HFF-Myc (cell line): Measurements from ENCODE around the gene LMO3.

Source experiments
- DNase-seq: peaks from one replicate; pipeline ENCODE4 v3.0.0-alpha.2; 2011; ENCODE audit warnings: low read depth; ENCODE audit errors: extremely low read depth
- H3K4me3 ChIP-seq: replicated peaks from 2 replicates; pipeline ENCODE4 v1.5.1; 2011; ENCODE audit warnings: low read depth, mild to moderate bottlenecking, control low read depth, low read length
- TF ChIP-seq, protein P1 (sequence below): IDR thresholded peaks from 2 replicates; pipeline ENCODE4 v1.5.1; 2012; ENCODE audit warnings: mild to moderate bottlenecking, low read depth, low read length, control low read depth; ENCODE audit errors: missing control alignments

Gene LMO3

DNA sequence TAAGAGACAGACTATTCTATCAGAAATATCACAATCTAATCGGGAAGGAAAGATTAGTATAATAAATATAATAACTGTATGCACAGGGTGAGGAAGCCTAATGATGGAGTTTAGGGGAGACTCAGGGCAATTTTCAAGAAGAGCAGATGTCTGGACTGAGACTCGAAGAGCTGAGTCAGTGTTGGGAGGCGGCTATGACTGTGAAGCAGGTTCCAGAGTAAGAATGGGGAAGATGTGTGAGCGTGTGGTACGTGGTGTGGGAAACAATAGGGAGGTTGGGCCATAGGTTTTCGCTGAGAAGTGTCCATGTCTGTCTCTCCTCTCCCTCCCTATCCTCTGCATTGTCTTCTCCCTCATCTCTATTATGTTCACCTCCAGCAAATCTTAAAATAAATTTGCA lies 85.6 kb downstream of the LMO3 start:
- TF ChIP-seq, protein P1, sequence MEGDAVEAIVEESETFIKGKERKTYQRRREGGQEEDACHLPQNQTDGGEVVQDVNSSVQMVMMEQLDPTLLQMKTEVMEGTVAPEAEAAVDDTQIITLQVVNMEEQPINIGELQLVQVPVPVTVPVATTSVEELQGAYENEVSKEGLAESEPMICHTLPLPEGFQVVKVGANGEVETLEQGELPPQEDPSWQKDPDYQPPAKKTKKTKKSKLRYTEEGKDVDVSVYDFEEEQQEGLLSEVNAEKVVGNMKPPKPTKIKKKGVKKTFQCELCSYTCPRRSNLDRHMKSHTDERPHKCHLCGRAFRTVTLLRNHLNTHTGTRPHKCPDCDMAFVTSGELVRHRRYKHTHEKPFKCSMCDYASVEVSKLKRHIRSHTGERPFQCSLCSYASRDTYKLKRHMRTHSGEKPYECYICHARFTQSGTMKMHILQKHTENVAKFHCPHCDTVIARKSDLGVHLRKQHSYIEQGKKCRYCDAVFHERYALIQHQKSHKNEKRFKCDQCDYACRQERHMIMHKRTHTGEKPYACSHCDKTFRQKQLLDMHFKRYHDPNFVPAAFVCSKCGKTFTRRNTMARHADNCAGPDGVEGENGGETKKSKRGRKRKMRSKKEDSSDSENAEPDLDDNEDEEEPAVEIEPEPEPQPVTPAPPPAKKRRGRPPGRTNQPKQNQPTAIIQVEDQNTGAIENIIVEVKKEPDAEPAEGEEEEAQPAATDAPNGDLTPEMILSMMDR, result no peak
- no peak for DNase-seq
- H3K4me3 ChIP-seq, result no peak overlapping the region

DNA sequence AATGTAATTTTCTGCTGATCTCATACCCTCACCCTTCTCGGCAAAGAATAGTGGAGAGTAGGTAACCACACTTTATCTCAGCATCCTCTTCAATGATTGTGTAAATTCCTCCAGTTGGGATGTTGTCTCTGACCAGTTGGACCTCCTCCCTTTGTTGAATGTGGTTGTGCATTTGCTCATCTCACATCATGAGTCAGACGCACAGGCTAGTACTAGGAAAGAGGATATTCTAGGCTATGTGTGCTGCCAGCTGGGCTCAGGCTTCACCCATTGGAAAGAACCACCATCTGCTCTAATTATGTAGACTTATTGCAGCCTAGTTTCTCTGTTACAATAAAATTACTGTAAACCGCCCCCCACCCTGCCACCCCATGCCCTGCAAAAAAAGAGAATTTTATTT lies 90.3 kb downstream of the LMO3 start:
- H3K4me3 ChIP-seq, result no peak overlapping the region
- TF ChIP-seq, protein P1, result no peak
- no peak for DNase-seq

DNA sequence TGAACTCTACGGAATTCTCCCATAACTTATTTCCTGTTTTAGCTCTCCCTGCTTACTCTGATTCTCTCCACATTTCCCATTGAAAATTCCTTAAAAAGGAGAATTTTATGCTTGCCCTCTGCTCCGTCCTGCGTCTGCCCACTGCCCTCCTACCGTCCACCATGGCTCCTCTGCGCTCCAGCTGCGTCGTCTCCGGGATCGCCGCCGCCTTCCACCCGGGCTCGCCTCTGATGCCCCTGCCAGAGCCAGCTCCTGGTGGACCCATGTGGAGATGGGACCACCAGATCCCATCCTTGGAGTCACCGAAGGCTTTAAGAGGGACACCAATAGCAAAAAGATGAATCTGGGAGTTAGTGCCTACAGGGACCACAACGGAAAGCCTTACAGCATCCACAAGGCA lies 92.7 kb downstream of the LMO3 start:
- DNase-seq, result no peak
- no peak overlapping the region for H3K4me3 ChIP-seq
- TF ChIP-seq, protein P1, result no peak

DNA sequence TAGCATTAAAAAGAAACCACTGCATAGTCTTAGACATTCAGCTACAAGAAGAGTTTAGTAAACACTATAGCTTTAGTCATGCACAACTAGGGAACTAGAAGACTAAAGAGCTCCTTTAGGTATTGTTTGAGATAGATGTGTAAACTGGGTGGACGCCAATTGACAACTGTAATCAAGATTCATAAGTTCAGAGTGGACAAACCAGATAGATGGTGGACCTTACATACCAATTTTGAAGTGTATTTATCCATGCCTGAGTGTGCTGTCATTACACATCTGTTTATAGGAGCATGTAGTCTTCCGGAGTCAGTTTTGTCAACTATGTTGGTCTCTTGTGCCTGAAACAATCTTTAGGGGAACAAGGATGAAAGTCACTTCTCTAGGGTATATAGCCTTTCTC lies 96.6 kb downstream of the LMO3 start:
- DNase-seq, result no peak
- TF ChIP-seq, protein P1, result no peak
- no peak overlapping the region for H3K4me3 ChIP-seq

GRCh38 chr12:16506394-16506793 lies 99.6 kb downstream of the LMO3 start:
- no peak overlapping the region for H3K4me3 ChIP-seq
- TF ChIP-seq, protein P1, result no peak
- DNase-seq, result no peak

- TF ChIP-seq, protein P1, result no peak
- no peak overlapping the region for H3K4me3 ChIP-seq
- DNase-seq, result no peak
Observed at GRCh38 chr12:16504200-16504599, 101.8 kb downstream of the LMO3 start.

DNA sequence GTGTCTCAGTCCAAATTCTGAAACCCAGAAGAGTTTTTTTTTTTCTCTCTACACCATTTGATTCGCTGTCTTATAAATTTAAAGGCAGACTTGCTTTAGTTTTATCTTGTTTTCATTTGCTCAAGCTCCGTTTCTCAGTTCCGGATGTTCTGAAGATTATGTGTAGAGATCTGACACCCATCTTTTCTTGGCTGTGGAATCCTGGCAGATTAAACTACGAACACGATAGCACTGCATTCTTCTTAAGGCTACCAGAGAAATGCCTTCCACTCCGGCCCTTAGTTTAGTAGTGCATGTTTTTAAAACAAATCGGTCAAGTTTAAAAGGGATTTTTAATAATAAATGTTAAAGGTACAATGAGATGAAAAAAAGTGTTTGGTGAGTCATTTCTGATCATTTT lies 106.4 kb downstream of the LMO3 start:
- TF ChIP-seq, protein P1, result no peak
- no peak overlapping the region for H3K4me3 ChIP-seq
- DNase-seq, result no peak
